Measurements from ENCODE around the gene GZMB. TPM values are rescaled to one million over a fixed set of nuclear protein-coding genes. Genes with fewer than 3 reads are reported as not detected.
"Not testable (repeated sequence)": the region's sequence is repeated elsewhere in the genome, so short reads cannot be mapped to it uniquely, and the experiment has no call there.

Gene GZMB
- total RNA-seq, 1 experiment from 2014 or later, result not detected

DNA sequence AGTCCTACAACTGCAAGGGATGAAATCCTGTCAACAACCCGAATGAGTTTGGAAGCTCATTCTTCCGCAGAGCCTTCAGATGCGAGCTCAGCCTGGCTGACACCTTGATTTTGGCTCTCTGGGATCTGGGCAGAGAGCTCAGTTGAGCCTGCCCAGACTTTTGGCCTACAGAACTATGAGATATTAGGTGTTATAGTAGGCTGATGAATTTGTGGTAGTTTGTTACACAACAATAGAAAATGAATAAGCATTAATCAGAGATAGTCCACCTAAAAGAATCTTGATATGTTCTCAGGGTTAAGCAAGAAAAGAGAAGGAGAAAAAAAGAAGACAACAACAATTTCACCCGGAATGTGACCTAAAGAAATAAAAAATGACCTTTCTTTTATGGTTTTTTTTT, 30.4 kb upstream of the GZMB start:
- no peak for DNase-seq
- H3K4me1 Mint-ChIP-seq (ENCODE audit: low read depth, unreplicated experiment), result no peaks in the 10 kb centered on the region
- no TSS peak for BruUV-seq (replicated peaks)
- H3K4me3 Mint-ChIP-seq (ENCODE audit: low read depth, unreplicated experiment), result no peak overlapping the region
- TF ChIP-seq, protein P1, sequence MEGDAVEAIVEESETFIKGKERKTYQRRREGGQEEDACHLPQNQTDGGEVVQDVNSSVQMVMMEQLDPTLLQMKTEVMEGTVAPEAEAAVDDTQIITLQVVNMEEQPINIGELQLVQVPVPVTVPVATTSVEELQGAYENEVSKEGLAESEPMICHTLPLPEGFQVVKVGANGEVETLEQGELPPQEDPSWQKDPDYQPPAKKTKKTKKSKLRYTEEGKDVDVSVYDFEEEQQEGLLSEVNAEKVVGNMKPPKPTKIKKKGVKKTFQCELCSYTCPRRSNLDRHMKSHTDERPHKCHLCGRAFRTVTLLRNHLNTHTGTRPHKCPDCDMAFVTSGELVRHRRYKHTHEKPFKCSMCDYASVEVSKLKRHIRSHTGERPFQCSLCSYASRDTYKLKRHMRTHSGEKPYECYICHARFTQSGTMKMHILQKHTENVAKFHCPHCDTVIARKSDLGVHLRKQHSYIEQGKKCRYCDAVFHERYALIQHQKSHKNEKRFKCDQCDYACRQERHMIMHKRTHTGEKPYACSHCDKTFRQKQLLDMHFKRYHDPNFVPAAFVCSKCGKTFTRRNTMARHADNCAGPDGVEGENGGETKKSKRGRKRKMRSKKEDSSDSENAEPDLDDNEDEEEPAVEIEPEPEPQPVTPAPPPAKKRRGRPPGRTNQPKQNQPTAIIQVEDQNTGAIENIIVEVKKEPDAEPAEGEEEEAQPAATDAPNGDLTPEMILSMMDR (IDR thresholded peaks at IDR 0.05; ENCODE audit: unreplicated experiment), result no peak
- no peaks in the 10 kb centered on the region for H3K9me3 Mint-ChIP-seq (ENCODE audit: low read depth, unreplicated experiment)
- H3K36me3 Mint-ChIP-seq (ENCODE audit: insufficient read depth, unreplicated experiment), result no peaks in the 10 kb centered on the region
- intact Hi-C loops (cut with micrococcal nuclease; ENCODE audit: unreplicated experiment), result no loop called here
- CTCF ChIA-PET, result no interaction called here
- no peak overlapping the region for H3K27ac Mint-ChIP-seq (ENCODE audit: unreplicated experiment)
- peaks cover 38% of the 10 kb centered on the region for H3K27me3 Mint-ChIP-seq (ENCODE audit: unreplicated experiment)

DNA sequence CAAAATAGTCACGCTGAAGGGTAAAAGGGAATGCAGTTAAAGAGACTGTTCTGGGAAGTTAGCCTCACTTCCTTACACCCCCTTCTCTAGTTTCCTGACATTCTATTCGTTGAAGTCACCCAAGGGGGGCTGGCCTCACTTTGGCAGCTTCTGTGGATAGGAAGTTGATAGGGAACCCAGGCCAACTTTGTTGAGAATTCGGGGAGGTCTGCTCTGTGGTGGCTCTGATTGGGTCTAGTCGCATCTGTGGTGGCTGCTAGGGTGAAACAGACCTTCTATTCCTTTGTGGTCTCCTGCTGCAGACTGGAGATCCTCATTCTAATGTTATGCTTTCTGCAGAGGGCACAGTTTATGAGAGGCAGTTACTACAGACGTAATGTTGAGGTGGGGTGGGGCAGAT, 28.8 kb upstream of the GZMB start:
- BruUV-seq (replicated peaks), result no TSS peak
- TF ChIP-seq, protein P1 (IDR thresholded peaks at IDR 0.05; ENCODE audit: unreplicated experiment), result no peak
- Mint-ChIP-seq H3K36me3 (ENCODE audit: insufficient read depth, unreplicated experiment) (no peaks in the 10 kb centered on the region), H3K4me3 (ENCODE audit: low read depth, unreplicated experiment) (no peak overlapping the region), H3K27me3 (ENCODE audit: unreplicated experiment) (peaks cover 45% of the 10 kb centered on the region), H3K27ac (ENCODE audit: unreplicated experiment) (no peak overlapping the region), H3K9me3 (ENCODE audit: low read depth, unreplicated experiment) (no peaks in the 10 kb centered on the region), H3K4me1 (ENCODE audit: low read depth, unreplicated experiment) (no peaks in the 10 kb centered on the region)
- intact Hi-C loops (cut with micrococcal nuclease; ENCODE audit: unreplicated experiment), result no loop called here
- DNase-seq, result no peak
- CTCF ChIA-PET, result no interaction called here

DNA sequence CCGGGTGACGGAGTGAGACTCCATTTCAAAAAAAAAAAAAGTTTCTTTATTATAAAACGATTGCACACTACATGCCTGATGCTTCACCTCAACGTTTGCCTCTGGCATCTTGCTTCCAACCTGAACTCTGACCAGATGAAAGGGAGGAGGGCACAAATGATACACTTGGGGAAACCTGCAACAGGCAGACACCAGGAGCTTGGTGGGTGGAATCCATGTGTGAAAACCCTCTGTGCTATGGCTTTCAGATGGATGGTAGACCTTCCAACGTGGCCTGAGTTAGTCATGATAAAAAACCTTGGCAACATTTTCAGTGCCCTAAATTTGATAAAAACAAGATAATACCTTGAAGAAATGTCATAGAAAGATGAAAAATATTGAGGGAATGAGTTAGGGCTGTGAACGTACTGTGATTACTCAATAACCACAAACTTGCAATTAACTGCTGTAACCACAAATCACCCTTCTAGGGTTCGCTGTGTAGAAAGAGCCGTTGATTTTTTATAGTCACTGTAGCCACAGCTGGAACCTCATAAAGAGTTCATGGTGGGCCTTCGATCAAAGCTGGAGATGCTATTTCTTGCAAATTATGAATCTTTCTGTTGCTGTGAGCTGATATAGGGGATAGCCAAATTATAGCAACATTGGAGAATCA, 26.1 kb upstream of the GZMB start:
- CTCF ChIA-PET, result no interaction called here
- no peaks in the 10 kb centered on the region for H3K9me3 Mint-ChIP-seq (ENCODE audit: low read depth, unreplicated experiment)
- BruUV-seq (replicated peaks), result no TSS peak
- no peaks in the 10 kb centered on the region for H3K4me1 Mint-ChIP-seq (ENCODE audit: low read depth, unreplicated experiment)
- no peak overlapping the region for H3K27ac Mint-ChIP-seq (ENCODE audit: unreplicated experiment)
- H3K4me3 Mint-ChIP-seq (ENCODE audit: low read depth, unreplicated experiment), result no peak overlapping the region
- DNase-seq, result no peak
- intact Hi-C loops (cut with micrococcal nuclease; ENCODE audit: unreplicated experiment), result no loop called here
- peaks cover 53% of the 10 kb centered on the region for H3K27me3 Mint-ChIP-seq (ENCODE audit: unreplicated experiment)
- no peaks in the 10 kb centered on the region for H3K36me3 Mint-ChIP-seq (ENCODE audit: insufficient read depth, unreplicated experiment)
- TF ChIP-seq, protein P1 (IDR thresholded peaks at IDR 0.05; ENCODE audit: unreplicated experiment), result no peak

DNA sequence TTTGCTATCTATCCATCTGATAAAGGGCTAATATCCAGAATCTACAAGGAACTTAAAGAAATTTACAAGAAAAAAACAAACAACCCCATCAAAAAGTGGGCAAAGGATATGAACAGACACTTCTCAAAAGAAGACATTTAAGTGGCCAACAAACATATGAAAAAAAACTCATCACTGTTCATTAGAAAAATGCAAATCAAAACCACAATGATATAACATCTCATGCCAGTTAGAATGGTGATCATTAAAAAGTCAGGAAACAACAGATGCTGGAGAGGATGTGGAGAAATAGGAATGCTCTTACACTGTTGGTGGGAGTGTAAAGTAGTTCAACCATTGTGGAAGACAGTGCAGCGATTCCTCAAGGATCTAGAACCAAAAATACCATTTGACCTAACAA, 14.4 kb upstream of the GZMB start:
- H3K36me3 Mint-ChIP-seq (ENCODE audit: insufficient read depth, unreplicated experiment); H3K27me3 Mint-ChIP-seq (ENCODE audit: unreplicated experiment); DNase-seq; CTCF ChIA-PET; BruUV-seq (replicated peaks); H3K4me1 Mint-ChIP-seq (ENCODE audit: low read depth, unreplicated experiment); H3K27ac Mint-ChIP-seq (ENCODE audit: unreplicated experiment); intact Hi-C loops (cut with micrococcal nuclease; ENCODE audit: unreplicated experiment); H3K4me3 Mint-ChIP-seq (ENCODE audit: low read depth, unreplicated experiment); H3K9me3 Mint-ChIP-seq (ENCODE audit: low read depth, unreplicated experiment): not testable (repeated sequence)

DNA sequence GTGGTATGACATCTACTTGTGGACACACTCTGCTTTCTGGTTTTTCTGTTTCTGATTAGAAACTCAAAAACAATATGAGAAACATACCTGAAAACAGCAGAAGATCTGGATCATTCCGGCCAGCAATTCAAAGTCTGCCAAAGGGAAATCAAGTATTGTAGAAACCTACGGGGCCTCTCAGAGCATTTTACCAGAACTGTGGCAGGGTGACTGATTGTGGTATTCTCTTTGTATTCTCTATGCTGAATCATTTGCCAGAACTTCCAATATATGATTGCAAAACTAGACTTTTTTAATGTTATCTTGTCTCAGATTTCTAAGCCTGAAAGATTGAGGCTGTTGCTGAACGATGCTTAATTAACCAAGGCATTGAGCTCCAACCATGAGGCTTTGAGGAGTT, 5.9 kb upstream of the GZMB start:
- H3K4me3 Mint-ChIP-seq (ENCODE audit: low read depth, unreplicated experiment), result no peak overlapping the region
- H3K36me3 Mint-ChIP-seq (ENCODE audit: insufficient read depth, unreplicated experiment), result no peaks in the 10 kb centered on the region
- intact Hi-C loops (cut with micrococcal nuclease; ENCODE audit: unreplicated experiment), result no loop called here
- no peaks in the 10 kb centered on the region for H3K9me3 Mint-ChIP-seq (ENCODE audit: low read depth, unreplicated experiment)
- CTCF ChIA-PET, result no interaction called here
- DNase-seq, result no peak
- no peaks in the 10 kb centered on the region for H3K4me1 Mint-ChIP-seq (ENCODE audit: low read depth, unreplicated experiment)
- no TSS peak for BruUV-seq (replicated peaks)
- TF ChIP-seq, protein P1 (IDR thresholded peaks at IDR 0.05; ENCODE audit: unreplicated experiment), result no peak
- no peak overlapping the region for H3K27ac Mint-ChIP-seq (ENCODE audit: unreplicated experiment)
- H3K27me3 Mint-ChIP-seq (ENCODE audit: unreplicated experiment), result peaks cover 15% of the 10 kb centered on the region
